Testis (tissue), 5 donors: ENCODE data around the gene GSTM4. TPM values are rescaled to one million over a fixed set of nuclear protein-coding genes. Genes with fewer than 3 reads are reported as not detected.
A peak's percentile ranks its signal among the peaks of the same experiment; 100 is the strongest.

Source experiments
- DNase-seq: peaks from one replicate; pipeline ENCODE4 v3.0.0-alpha.2; 2019
- H3K27ac ChIP-seq, 2 donors: fragments of 200-600 bp; sonication (generic); one replicate each; pipeline ENCODE4 v1.5.1; 2019
- H3K27me3 ChIP-seq: fragments of 200-600 bp; sonication (generic); one replicate; pipeline ENCODE4 v1.5.1; 2019
- H3K36me3 ChIP-seq: fragments of 200-600 bp; sonication (generic); one replicate; pipeline ENCODE4 v1.5.1; 2017; ENCODE audit warnings: low read depth; ENCODE audit errors: missing control alignments
- H3K4me1 ChIP-seq: fragments of 200-600 bp; sonication (generic); one replicate; pipeline ENCODE4 v1.5.1; 2019
- H3K4me3 ChIP-seq, 2 donors: fragments of 200-600 bp; sonication (generic); one replicate each; pipeline ENCODE4 v1.5.1; 2017 to 2019
- H3K9me3 ChIP-seq: fragments of 200-600 bp; sonication (generic); one replicate; pipeline ENCODE4 v1.5.1; 2017
- POLR2A ChIP-seq: fragments of 450-650 bp; IDR thresholded peaks from one replicate; pipeline ENCODE4 v1.6.1; 2017; ENCODE audit warnings: antibody characterized with exemption, mild to moderate bottlenecking, moderate library complexity
- WGBS, 2 donors: methylation state at CpG; one replicate each; pipeline ENCODE4 v1.1.5; 2018; 5-methylcytosine and 5-hydroxymethylcytosine counted together
- intact Hi-C: fragments of 100-400 bp; cut with DNase I; formaldehyde crosslinking; loops from one replicate; pipeline ENCODE4 v1.15.1; 2023; ENCODE audit warnings: low total_unique reads
- long read RNA-seq, 2 donors: transcript quantifications; one replicate each; lab custom pipeline, GENCODE V29; 2026
- polyA plus RNA-seq: library from polyadenylated mRNA; stranded (reverse); fragments of 350-450 nt; fragmentation: Illumina TruSeq; extraction: RNeasy Lipid Tissue Mini Kit (QIAGEN cat#74804); gene quantifications from one replicate; pipeline ENCODE4 v1.2.3, GENCODE V29; 2014; ENCODE audit warnings: low read depth, low replicate concordance; ENCODE audit not compliant: insufficient read depth
- total RNA-seq, 2 donors: library from RNA; depleted of rRNA; stranded (reverse); fragments of >200 nt; gene quantifications; one replicate each; pipeline ENCODE4 v1.2.3, GENCODE V29; 2016
- TF ChIP-seq, protein P1 (sequence below), 3 experiments: fragments of 450-650 bp in 2 of 3; fragments of 200-600 bp in 1 of 3; sonication (generic) in 1 of 3; IDR thresholded peaks; one replicate each; pipeline ENCODE4 v1.5.1; 2016 to 2019; ENCODE audit warnings: antibody characterized with exemption in 3 of 3, mild to moderate bottlenecking in 2 of 3, moderate library complexity in 1 of 3

GSTM4 gene
- total RNA-seq: 10 to 100 TPM; 58.6 to 61.8 TPM
- 42.0 TPM for polyA plus RNA-seq
- long read RNA-seq, donor 1, transcript GSTM4-204 (8 exons, 1,412 nt): major isoform, 17 of 194 reads
- long read RNA-seq, donor 1, partial matches to known transcripts: 159 of 194 reads
- long read RNA-seq, donor 1, other reads (novel, unspliced or antisense): 11 of 194 reads
- long read RNA-seq, donor 2, transcript GSTM4-204 (8 exons, 1,412 nt): major isoform, 14 of 24 reads
- long read RNA-seq, donor 2, partial matches to known transcripts: 5 of 24 reads
- long read RNA-seq, donor 2, other reads (novel, unspliced or antisense): 0 of 24 reads

- H3K9me3 ChIP-seq: no peaks in the 10 kb centered on the region
- TF ChIP-seq, protein P1, sequence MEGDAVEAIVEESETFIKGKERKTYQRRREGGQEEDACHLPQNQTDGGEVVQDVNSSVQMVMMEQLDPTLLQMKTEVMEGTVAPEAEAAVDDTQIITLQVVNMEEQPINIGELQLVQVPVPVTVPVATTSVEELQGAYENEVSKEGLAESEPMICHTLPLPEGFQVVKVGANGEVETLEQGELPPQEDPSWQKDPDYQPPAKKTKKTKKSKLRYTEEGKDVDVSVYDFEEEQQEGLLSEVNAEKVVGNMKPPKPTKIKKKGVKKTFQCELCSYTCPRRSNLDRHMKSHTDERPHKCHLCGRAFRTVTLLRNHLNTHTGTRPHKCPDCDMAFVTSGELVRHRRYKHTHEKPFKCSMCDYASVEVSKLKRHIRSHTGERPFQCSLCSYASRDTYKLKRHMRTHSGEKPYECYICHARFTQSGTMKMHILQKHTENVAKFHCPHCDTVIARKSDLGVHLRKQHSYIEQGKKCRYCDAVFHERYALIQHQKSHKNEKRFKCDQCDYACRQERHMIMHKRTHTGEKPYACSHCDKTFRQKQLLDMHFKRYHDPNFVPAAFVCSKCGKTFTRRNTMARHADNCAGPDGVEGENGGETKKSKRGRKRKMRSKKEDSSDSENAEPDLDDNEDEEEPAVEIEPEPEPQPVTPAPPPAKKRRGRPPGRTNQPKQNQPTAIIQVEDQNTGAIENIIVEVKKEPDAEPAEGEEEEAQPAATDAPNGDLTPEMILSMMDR (IDR thresholded peaks at IDR 0.05): peak in 1 of 3 experiments; percentile 9
- TF ChIP-seq POLR2A: no peak
- peaks cover 29% of the 10 kb centered on the region for H3K4me1 ChIP-seq
- no peaks in the 10 kb centered on the region for H3K27me3 ChIP-seq
- peak within 1 kb of the TSS; percentile 66 to 68 for H3K4me3 ChIP-seq
- H3K36me3 ChIP-seq: no peaks in the 10 kb centered on the region
- DNase-seq: peak; percentile 93
- WGBS, 2 donors: 1 to 2% methylated on average over 29 to 52 of the region's 54 CpGs
- peak within 1 kb of the TSS; percentile 81 to 93 for H3K27ac ChIP-seq
- intact Hi-C loops: no loop called here
Observed at GRCh38 chr1:109655615-109656519, at the start of gene GSTM4. Gene GSTM4 (plus strand): TSS chr1:109656099. CDS start chr1:109656390, 291 bp downstream.

- DNase-seq: no peak
- TF ChIP-seq POLR2A: no peak
- TF ChIP-seq, protein P1 (IDR thresholded peaks at IDR 0.05): no peak
- Histone ChIP-seq H3K36me3 (no peaks in the 10 kb centered on the region), H3K9me3 (no peaks in the 10 kb centered on the region), H3K27me3 (no peaks in the 10 kb centered on the region), H3K27ac (no peak overlapping the region), H3K4me3 (no peak overlapping the region), H3K4me1 (no peaks in the 10 kb centered on the region)
- intact Hi-C loops: no loop called here
- whole genome bisulfite sequencing, 2 donors: 94 to 100% methylated on average over 3 of the region's 3 CpGs
Observed at GRCh38 chr1:109609881-109610280, 46.0 kb upstream of the GSTM4 start.

DNA sequence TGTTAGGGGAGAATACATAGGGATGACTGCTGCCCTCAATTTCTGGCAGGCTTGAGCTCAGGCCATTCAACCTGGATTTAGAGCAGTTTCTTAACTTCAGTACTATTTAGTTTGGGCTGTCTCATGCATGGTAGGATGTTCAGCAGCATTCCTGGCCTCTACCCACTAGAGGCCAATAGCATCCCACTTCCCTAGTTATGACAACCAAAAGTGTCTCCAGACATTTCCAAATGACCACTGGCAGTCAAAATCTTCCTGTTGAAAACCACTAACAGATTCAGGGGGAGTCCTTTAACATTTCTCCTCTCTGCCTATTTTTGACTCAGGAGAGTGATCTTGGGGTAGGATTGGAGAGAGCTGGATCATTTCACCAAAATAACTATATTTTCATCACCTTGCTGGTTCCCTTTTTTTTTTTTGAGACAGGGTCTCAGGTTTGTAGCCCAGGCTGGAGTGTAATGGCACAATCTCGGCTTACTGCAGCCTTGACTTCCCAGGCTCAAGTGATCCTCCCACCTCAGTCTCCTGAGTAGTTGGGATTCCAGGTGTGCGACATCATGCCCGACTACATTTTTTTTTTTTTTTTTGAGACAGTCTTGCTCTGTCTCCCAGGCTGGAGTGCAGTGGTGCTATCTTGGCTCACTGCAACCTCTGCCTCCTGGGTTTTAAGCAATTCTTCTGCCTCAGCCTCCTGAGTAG, 45.1 kb upstream of the GSTM4 start:
- DNase-seq: no peak
- 58 to 69% methylated on average over 3 of the region's 3 CpGs for WGBS, 2 donors
- H3K4me1 ChIP-seq: no peaks in the 10 kb centered on the region
- H3K27me3 ChIP-seq: no peaks in the 10 kb centered on the region
- H3K9me3 ChIP-seq: no peaks in the 10 kb centered on the region
- H3K36me3 ChIP-seq: no peaks in the 10 kb centered on the region
- no peak overlapping the region for H3K4me3 ChIP-seq
- H3K27ac ChIP-seq: no peak overlapping the region
- TF ChIP-seq POLR2A: no peak
- TF ChIP-seq, protein P1 (IDR thresholded peaks at IDR 0.05): no peak
- intact Hi-C loops: no loop called here

GRCh38 chr1:109611308-109611990, 44.5 kb upstream of the GSTM4 start:
- 91 to 95% methylated on average over 13 of the region's 13 CpGs for WGBS, 2 donors
- H3K36me3 ChIP-seq: no peaks in the 10 kb centered on the region
- DNase-seq: no peak
- no peak overlapping the region for H3K4me3 ChIP-seq
- intact Hi-C loops: no loop called here
- H3K4me1 ChIP-seq: no peaks in the 10 kb centered on the region
- no peak overlapping the region for H3K27ac ChIP-seq
- no peaks in the 10 kb centered on the region for H3K9me3 ChIP-seq
- TF ChIP-seq POLR2A: no peak
- TF ChIP-seq, protein P1 (IDR thresholded peaks at IDR 0.05): no peak
- H3K27me3 ChIP-seq: no peaks in the 10 kb centered on the region
